ENCODE results near the gene ZNF410. TPM values are rescaled to one million over a fixed set of nuclear protein-coding genes. Genes with fewer than 3 reads are reported as not detected.
"Not testable (repeated sequence)": the region's sequence is repeated elsewhere in the genome, so short reads cannot be mapped to it uniquely, and the experiment has no call there.

Gene ZNF410
- total RNA-seq, 1 experiment from 2014 or later, result 28.1 TPM

DNA sequence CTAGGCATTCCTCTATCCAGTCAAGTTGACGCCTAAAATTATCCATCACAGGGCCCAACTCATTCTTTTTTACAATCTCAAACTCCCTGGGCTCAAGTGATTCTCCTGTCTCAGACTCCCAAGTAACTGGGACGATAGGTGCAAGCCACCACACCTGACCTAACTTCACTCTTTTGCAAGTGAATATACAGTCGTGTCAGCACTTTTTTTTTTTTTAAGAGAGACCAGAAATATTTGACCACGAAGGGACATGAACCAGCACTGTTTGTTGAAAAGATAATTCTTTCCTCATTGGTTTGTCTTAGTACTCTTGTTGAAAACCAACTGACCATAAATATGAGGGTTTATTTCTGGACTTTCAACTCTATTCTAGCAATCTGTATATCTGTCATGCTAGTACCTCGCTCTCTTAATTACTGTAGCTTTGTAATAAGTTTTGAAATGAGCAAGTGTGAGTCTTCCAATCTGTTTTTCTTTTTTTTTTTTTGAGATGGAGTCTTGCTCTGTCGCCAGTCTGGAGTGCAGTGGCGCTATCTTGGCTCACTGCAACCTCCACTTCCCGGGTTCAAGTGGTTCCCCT is 21.0 kb upstream of the ZNF410 start:
- Histone ChIP-seq H3K56ac (ENCODE audit: insufficient read length, low read depth, low read length) (no peak overlapping the region), H4K91ac (ENCODE audit: insufficient read length, low read depth, low read length) (no peak overlapping the region), H3T11ph (ENCODE audit: low read length) (no peak overlapping the region), H2BK20ac (ENCODE audit: low read depth, low read length, poor library complexity, severe bottlenecking) (no peak overlapping the region), H3K23ac (ENCODE audit: insufficient read length, low read depth, low read length) (no peak overlapping the region), H3K79me1 (ENCODE audit: insufficient read depth, low read depth, low read length, poor library complexity, severe bottlenecking) (no peaks in the 10 kb centered on the region), H4K8ac (replicated peaks; ENCODE audit: insufficient read length, low read depth, low read length) (no peak overlapping the region), H3K14ac (ENCODE audit: insufficient read depth, low read length) (no peak overlapping the region), H2BK120ac (ENCODE audit: low read depth, low read length, poor library complexity, severe bottlenecking) (no peak overlapping the region), H3K9me3 (ENCODE audit: control insufficient read depth, low read depth, low read length) (no peaks in the 10 kb centered on the region), H3K27me3 (ENCODE audit: insufficient read depth, low read length) (no peaks in the 10 kb centered on the region), H3K18ac (ENCODE audit: insufficient read length, low read depth, low read length) (no peak overlapping the region), H2BK5ac (ENCODE audit: insufficient read length, low read length) (no peak overlapping the region), H3K23me2 (ENCODE audit: insufficient read length, low read depth, low read length, poor library complexity, severe bottlenecking) (no peaks in the 10 kb centered on the region), H3K4ac (ENCODE audit: low read depth, low read length) (no peak overlapping the region), H3K9ac (ENCODE audit: extremely low read depth, insufficient read length, low read length) (no peak overlapping the region), H2BK12ac (ENCODE audit: insufficient read length, low read depth, low read length) (no peak overlapping the region), H4K5ac (ENCODE audit: insufficient read length, low read depth, low read length) (no peak overlapping the region), H3K27ac (ENCODE audit: insufficient read length, low read depth, low read length) (no peak overlapping the region), H4K20me1 (ENCODE audit: control insufficient read depth, insufficient read depth, insufficient read length) (no peaks in the 10 kb centered on the region), H3K79me2 (ENCODE audit: insufficient read depth, low read length) (no peaks in the 10 kb centered on the region), H3K4me2 (ENCODE audit: insufficient read depth, insufficient read length, low read length) (no peak overlapping the region), H2BK15ac (ENCODE audit: low read depth, low read length) (no peak overlapping the region), H2AK5ac (ENCODE audit: insufficient read length, low read length) (no peak overlapping the region), H3K4me1 (ENCODE audit: insufficient read depth, low read length) (no peaks in the 10 kb centered on the region), H2AFZ (ENCODE audit: low read length) (no peak overlapping the region)
- H3K36me3 Mint-ChIP-seq (ENCODE audit: insufficient read depth in 1 of 3, low read depth in 3 of 3), result peaks cover 8 to 45% (median 30%) of the 10 kb centered on the region in 3 experiments; a peak in 6 of 7 replicates
- H3K4me1 Mint-ChIP-seq, result peaks cover 0 to 2% of the 10 kb centered on the region in 2 experiments; a peak in 1 of 4 replicates
- TF ChIP-seq, protein P1, sequence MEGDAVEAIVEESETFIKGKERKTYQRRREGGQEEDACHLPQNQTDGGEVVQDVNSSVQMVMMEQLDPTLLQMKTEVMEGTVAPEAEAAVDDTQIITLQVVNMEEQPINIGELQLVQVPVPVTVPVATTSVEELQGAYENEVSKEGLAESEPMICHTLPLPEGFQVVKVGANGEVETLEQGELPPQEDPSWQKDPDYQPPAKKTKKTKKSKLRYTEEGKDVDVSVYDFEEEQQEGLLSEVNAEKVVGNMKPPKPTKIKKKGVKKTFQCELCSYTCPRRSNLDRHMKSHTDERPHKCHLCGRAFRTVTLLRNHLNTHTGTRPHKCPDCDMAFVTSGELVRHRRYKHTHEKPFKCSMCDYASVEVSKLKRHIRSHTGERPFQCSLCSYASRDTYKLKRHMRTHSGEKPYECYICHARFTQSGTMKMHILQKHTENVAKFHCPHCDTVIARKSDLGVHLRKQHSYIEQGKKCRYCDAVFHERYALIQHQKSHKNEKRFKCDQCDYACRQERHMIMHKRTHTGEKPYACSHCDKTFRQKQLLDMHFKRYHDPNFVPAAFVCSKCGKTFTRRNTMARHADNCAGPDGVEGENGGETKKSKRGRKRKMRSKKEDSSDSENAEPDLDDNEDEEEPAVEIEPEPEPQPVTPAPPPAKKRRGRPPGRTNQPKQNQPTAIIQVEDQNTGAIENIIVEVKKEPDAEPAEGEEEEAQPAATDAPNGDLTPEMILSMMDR (conservative IDR thresholded peaks at IDR 0.05), result no peak
- no peak overlapping the region for H3K4me3 Mint-ChIP-seq
- no peaks in the 10 kb centered on the region for H3K9me3 Mint-ChIP-seq
- H3K27ac Mint-ChIP-seq, result no peak overlapping the region; a peak in 1 of 7 replicates
- H3K27me3 Mint-ChIP-seq (ENCODE audit: low read depth), result no peaks in the 10 kb centered on the region
- no peak for DNase-seq
- no CpG with 5 or more reads among the region's 8 CpGs for WGBS (ENCODE audit: extremely low coverage, insufficient read length, low lambda C conversion rate)

DNA sequence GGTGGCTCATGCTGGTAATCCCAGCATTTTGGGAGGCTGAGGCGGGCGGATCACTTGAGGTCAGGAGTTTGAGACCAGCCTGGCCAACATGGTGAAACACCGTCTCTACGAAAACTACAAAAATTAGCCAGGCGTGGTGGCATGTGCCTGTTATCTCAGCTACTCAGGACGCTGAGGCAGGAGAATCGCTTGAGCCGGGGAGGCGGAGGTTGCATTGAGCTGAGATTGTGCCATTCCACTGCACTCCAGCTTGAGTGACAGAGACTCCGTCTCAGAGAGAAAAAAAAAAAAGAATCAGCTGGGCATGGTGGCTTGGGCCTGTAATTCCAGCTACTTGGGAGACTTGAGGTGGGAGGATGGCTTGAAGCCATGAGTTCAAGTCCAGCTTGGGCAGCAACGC is 16.9 kb upstream of the ZNF410 start:
- not testable (repeated sequence) for H3K4me1 Mint-ChIP-seq

More for the DNA sequence above, 16.9 kb upstream of the ZNF410 start:
- H4K91ac ChIP-seq (ENCODE audit: insufficient read length, low read depth, low read length); H3K9me3 ChIP-seq (ENCODE audit: control insufficient read depth, low read depth, low read length); H2BK12ac ChIP-seq (ENCODE audit: insufficient read length, low read depth, low read length); H3K14ac ChIP-seq (ENCODE audit: insufficient read depth, low read length); H3K79me2 ChIP-seq (ENCODE audit: insufficient read depth, low read length); H3K56ac ChIP-seq (ENCODE audit: insufficient read length, low read depth, low read length); H3K27me3 ChIP-seq (ENCODE audit: insufficient read depth, low read length); H2BK5ac ChIP-seq (ENCODE audit: insufficient read length, low read length); H3K18ac ChIP-seq (ENCODE audit: insufficient read length, low read depth, low read length); H3K23me2 ChIP-seq (ENCODE audit: insufficient read length, low read depth, low read length, poor library complexity, severe bottlenecking); H2AK5ac ChIP-seq (ENCODE audit: insufficient read length, low read length); H3K27ac Mint-ChIP-seq; H3T11ph ChIP-seq (ENCODE audit: low read length); H3K79me1 ChIP-seq (ENCODE audit: insufficient read depth, low read depth, low read length, poor library complexity, severe bottlenecking); H3K4me3 Mint-ChIP-seq; H4K8ac ChIP-seq (replicated peaks; ENCODE audit: insufficient read length, low read depth, low read length); H2BK120ac ChIP-seq (ENCODE audit: low read depth, low read length, poor library complexity, severe bottlenecking); H3K4ac ChIP-seq (ENCODE audit: low read depth, low read length); H4K5ac ChIP-seq (ENCODE audit: insufficient read length, low read depth, low read length); H2AFZ ChIP-seq (ENCODE audit: low read length); H3K9ac ChIP-seq (ENCODE audit: extremely low read depth, insufficient read length, low read length); H2BK15ac ChIP-seq (ENCODE audit: low read depth, low read length); H3K4me1 ChIP-seq (ENCODE audit: insufficient read depth, low read length); H3K9me3 Mint-ChIP-seq; H4K20me1 ChIP-seq (ENCODE audit: control insufficient read depth, insufficient read depth, insufficient read length); H3K27ac ChIP-seq (ENCODE audit: insufficient read length, low read depth, low read length); H2BK20ac ChIP-seq (ENCODE audit: low read depth, low read length, poor library complexity, severe bottlenecking); H3K27me3 Mint-ChIP-seq (ENCODE audit: low read depth); H3K4me2 ChIP-seq (ENCODE audit: insufficient read depth, insufficient read length, low read length); DNase-seq; H3K23ac ChIP-seq (ENCODE audit: insufficient read length, low read depth, low read length): not testable (repeated sequence)
- no CpG with 5 or more reads among the region's 11 CpGs for WGBS (ENCODE audit: extremely low coverage, insufficient read length, low lambda C conversion rate)
- peaks cover 6 to 16% (median 12%) of the 10 kb centered on the region in 3 experiments for H3K36me3 Mint-ChIP-seq (ENCODE audit: insufficient read depth in 1 of 3, low read depth in 3 of 3)
